Activated CD8-positive, alpha-beta T cell treated with anti-CD3 and anti-CD28 coated beads for 36 hours (primary cell): ENCODE results near the gene DCAF4. TPM values are rescaled to one million over a fixed set of nuclear protein-coding genes. Genes with fewer than 3 reads are reported as not detected.
"Not testable (repeated sequence)": the region's sequence is repeated elsewhere in the genome, so short reads cannot be mapped to it uniquely, and the experiment has no call there.

Experiments
- ATAC-seq: fragments of 200-7000 bp; cut with Tn5 transposase; one replicate; pipeline ENCODE4 v1.10.0; 2021; ENCODE audit warnings: mild to moderate bottlenecking, moderate library complexity
- CTCF ChIA-PET: fragments of 350-600 bp; sonication (Branson Sonifier 250); formaldehyde crosslinking; loops from one replicate; lab custom pipeline; 2021; ENCODE audit warnings: antibody characterized with exemption; lab: Charles Lee
- POLR2A ChIA-PET: fragments of 350-600 bp; sonication (Branson Sonifier 250); formaldehyde crosslinking; loops from one replicate; lab custom pipeline; 2021; ENCODE audit warnings: antibody characterized with exemption; lab: Charles Lee
- DNase-seq: peaks from one replicate; pipeline ENCODE4 v3.0.0-alpha.2; 2020
- H3K27ac Mint-ChIP-seq: one replicate; pipeline ENCODE4 v1.8.0; 2021; ENCODE audit warnings: mild to moderate bottlenecking, mixed read lengths
- H3K27me3 Mint-ChIP-seq: one replicate; pipeline ENCODE4 v1.8.0; 2021; ENCODE audit warnings: mixed read lengths
- H3K36me3 Mint-ChIP-seq: one replicate; pipeline ENCODE4 v1.8.0; 2021; ENCODE audit warnings: low read depth, mixed read lengths
- H3K4me1 Mint-ChIP-seq: one replicate; pipeline ENCODE4 v1.8.0; 2021; ENCODE audit warnings: low read depth, mixed read lengths
- H3K4me3 Mint-ChIP-seq: one replicate; pipeline ENCODE4 v1.8.0; 2021; ENCODE audit warnings: mild to moderate bottlenecking, moderate library complexity, mixed read lengths
- H3K9me3 Mint-ChIP-seq: one replicate; pipeline ENCODE4 v1.8.0; 2021; ENCODE audit warnings: mixed read lengths
- intact Hi-C: fragments of 100-400 bp; cut with micrococcal nuclease; formaldehyde crosslinking; loops from one replicate; pipeline ENCODE4 v1.10.0; 2022
- total RNA-seq, 2 experiments: library from RNA; stranded (reverse); gene quantifications; one replicate each; pipeline ENCODE4 v1.2.3, GENCODE V29; 2021
- TF ChIP-seq, protein P1 (sequence below): fragments of 200-600 bp; IDR thresholded peaks from one replicate; pipeline ENCODE4 v1.8.0; 2022; ENCODE audit warnings: antibody characterized with exemption, mild to moderate bottlenecking

Gene DCAF4
- total RNA-seq, 2 experiments from 2014 or later: 17.9 to 19.4 TPM

DNA sequence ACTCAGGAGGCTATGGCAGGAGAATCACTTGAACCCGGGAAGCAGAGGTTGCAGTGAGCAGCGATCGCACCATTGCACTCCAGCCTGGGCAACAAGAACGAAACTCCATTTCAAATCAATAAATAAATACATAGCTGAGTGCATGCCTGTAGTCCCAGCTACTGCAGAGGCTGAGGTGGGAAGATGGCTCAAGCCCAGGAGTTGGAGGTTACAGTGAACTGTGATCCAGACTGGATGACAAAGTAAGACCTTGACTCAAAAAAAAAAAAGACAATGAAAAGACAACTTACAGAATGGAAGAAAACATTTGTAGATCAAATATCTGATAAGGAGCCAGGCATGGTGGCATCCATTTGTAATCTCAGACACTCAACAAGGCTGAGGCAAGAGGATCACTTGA, 73.1 kb downstream of the DCAF4 start:
- Mint-ChIP-seq H3K27me3 (no peaks in the 10 kb centered on the region), H3K9me3 (no peaks in the 10 kb centered on the region), H3K4me1 (no peaks in the 10 kb centered on the region), H3K4me3 (no peak overlapping the region), H3K27ac (no peak overlapping the region), H3K36me3 (peaks cover 17% of the 10 kb centered on the region)
- CTCF ChIA-PET: no interaction called here
- POLR2A ChIA-PET: no interaction called here
- TF ChIP-seq, protein P1, sequence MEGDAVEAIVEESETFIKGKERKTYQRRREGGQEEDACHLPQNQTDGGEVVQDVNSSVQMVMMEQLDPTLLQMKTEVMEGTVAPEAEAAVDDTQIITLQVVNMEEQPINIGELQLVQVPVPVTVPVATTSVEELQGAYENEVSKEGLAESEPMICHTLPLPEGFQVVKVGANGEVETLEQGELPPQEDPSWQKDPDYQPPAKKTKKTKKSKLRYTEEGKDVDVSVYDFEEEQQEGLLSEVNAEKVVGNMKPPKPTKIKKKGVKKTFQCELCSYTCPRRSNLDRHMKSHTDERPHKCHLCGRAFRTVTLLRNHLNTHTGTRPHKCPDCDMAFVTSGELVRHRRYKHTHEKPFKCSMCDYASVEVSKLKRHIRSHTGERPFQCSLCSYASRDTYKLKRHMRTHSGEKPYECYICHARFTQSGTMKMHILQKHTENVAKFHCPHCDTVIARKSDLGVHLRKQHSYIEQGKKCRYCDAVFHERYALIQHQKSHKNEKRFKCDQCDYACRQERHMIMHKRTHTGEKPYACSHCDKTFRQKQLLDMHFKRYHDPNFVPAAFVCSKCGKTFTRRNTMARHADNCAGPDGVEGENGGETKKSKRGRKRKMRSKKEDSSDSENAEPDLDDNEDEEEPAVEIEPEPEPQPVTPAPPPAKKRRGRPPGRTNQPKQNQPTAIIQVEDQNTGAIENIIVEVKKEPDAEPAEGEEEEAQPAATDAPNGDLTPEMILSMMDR: no peak
- ATAC-seq: no peak
- intact Hi-C loops: no loop called here
- no peak for DNase-seq

DNA sequence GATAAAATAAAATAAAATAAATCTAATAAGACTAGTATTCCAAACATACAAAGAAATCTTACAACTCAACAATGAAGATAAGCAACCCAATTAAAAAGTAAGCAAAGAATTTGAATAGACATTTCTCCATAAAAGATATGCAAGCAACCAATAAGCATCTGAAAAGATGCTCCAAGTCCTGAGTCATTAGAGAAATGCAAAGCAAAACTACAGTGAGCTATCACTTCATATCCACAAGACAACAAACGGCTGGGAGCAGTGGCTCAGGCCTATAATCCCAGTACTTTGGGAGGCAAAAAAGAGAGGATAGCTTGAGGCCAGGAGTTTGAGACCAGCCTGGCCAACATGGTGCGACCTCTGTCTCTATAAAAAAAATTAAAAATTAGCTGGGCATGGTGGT, 73.8 kb downstream of the DCAF4 start:
- TF ChIP-seq, protein P1: no peak
- POLR2A ChIA-PET: no interaction called here
- H3K9me3 Mint-ChIP-seq: no peaks in the 10 kb centered on the region
- CTCF ChIA-PET: interaction anchor here (1.2 kb wide), 1 partner anchor 9 kb away, joined by 3 read pairs; no protein-coding TSS in a partner anchor
- H3K4me1 Mint-ChIP-seq: no peaks in the 10 kb centered on the region
- no peak overlapping the region for H3K27ac Mint-ChIP-seq
- peaks cover 16% of the 10 kb centered on the region for H3K36me3 Mint-ChIP-seq
- intact Hi-C loops: no loop called here
- H3K27me3 Mint-ChIP-seq: no peaks in the 10 kb centered on the region
- DNase-seq (no peak), ATAC-seq (no peak)
- H3K4me3 Mint-ChIP-seq: no peak overlapping the region

DNA sequence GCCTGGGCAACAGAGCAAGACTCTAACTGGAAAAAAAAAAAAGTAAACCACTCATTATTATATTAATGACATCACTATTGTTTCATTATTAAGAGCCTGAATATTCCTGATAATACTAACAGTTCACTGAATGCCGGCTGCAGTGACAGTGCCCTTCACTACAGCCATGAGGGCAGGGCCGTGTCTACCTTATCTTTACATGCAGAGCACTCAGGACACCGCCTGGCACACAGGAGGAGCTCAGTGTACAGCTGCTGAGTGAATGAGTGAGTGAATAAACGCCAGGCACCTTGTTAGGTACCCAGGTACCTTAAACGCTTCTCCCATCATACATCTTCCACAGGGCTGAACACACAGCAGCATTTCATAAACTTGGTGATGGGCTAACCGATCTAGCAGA, 77.4 kb downstream of the DCAF4 start:
- peaks cover under 1% of the 10 kb centered on the region for H3K4me1 Mint-ChIP-seq
- ChIA-PET POLR2A (no interaction called here), CTCF (interaction anchor here (1.0 kb wide), 1 partner anchor 14 kb away, joined by 3 read pairs; no protein-coding TSS in a partner anchor)
- H3K4me3 Mint-ChIP-seq: no peak overlapping the region
- no peaks in the 10 kb centered on the region for H3K27me3 Mint-ChIP-seq
- intact Hi-C loops: no loop called here
- DNase-seq: no peak
- ATAC-seq: no peak
- H3K27ac Mint-ChIP-seq: no peak overlapping the region
- no peaks in the 10 kb centered on the region for H3K9me3 Mint-ChIP-seq
- peaks cover 4% of the 10 kb centered on the region for H3K36me3 Mint-ChIP-seq
- TF ChIP-seq, protein P1: no peak

DNA sequence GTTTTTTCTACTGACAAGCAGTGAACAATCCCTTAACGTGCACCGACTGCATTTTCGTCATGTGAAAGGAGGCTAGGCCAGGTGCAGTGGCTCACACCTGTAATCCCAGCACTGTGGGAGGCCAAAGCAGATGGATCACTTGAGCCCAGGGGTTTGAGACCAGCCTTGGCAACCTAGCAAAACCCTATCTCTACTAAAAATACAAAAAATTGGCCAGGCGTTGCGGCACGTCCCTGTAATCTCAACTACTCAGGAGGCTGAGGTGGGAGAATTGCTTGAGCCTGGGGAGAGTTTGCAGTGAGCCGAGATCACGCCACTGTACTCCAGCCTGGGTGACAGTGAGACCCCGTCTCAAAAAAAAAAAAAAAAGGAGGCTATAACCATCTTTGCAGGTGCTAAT, 78.4 kb downstream of the DCAF4 start:
- H3K27me3 Mint-ChIP-seq, DNase-seq, H3K36me3 Mint-ChIP-seq, intact Hi-C loops, H3K4me1 Mint-ChIP-seq, H3K9me3 Mint-ChIP-seq, H3K4me3 Mint-ChIP-seq, ATAC-seq, H3K27ac Mint-ChIP-seq: not testable (repeated sequence)
- POLR2A ChIA-PET: interaction anchor here (1.9 kb wide), 1 partner anchor 54 kb away, joined by 4 read pairs; the partner anchor contains the start of gene RBM25
- CTCF ChIA-PET: interaction anchor here (1.0 kb wide), 1 partner anchor 15 kb away, joined by 3 read pairs; no protein-coding TSS in a partner anchor

DNA sequence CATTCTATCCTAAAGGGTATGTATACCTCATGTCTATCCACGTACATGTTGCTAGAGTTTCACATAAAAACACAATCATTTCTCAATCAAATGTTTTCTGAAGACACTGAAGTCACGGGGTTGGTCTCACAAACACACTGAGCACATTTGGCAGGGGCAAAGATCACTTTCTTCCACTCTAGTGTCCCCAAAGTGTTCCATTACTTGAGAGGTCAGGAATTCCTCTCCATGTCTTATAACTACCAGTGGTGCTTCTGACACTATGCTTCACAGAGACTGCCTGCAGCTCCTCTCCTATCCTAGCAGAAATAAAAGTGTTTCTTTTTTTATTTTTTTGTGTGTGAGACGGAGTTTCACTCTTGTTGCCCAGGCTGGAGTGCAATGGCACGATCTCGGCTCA, 81.6 kb downstream of the DCAF4 start:
- H3K4me1 Mint-ChIP-seq: peaks cover 11% of the 10 kb centered on the region
- H3K9me3 Mint-ChIP-seq: peaks cover 2% of the 10 kb centered on the region
- TF ChIP-seq, protein P1: no peak
- H3K4me3 Mint-ChIP-seq: no peak overlapping the region
- DNase-seq (no peak), ATAC-seq (no peak)
- H3K27ac Mint-ChIP-seq: no peak overlapping the region
- ChIA-PET POLR2A (no interaction called here), CTCF (no interaction called here)
- H3K36me3 Mint-ChIP-seq: peaks cover 16% of the 10 kb centered on the region
- H3K27me3 Mint-ChIP-seq: no peaks in the 10 kb centered on the region
- intact Hi-C loops: no loop called here
